H1 (cell line): ENCODE results near the gene ARHGDIG. TPM values are rescaled to one million over a fixed set of nuclear protein-coding genes. Genes with fewer than 3 reads are reported as not detected.

ENCODE experiments used
- BACH1 ChIP-seq: IDR thresholded peaks from 2 replicates; pipeline ENCODE4 v1.6.1; 2012; ENCODE audit warnings: low read length, improper control_type of control experiment
- CREB1 ChIP-seq: IDR thresholded peaks from 2 replicates; pipeline ENCODE4 v1.6.1; 2012; ENCODE audit warnings: inconsistent platforms
- SIX5 ChIP-seq: IDR thresholded peaks from 2 replicates; pipeline ENCODE4 v1.6.1; 2011; ENCODE audit warnings: mild to moderate bottlenecking, low read depth, low read length
- SRF ChIP-seq: IDR thresholded peaks from 2 replicates; pipeline ENCODE4 v1.6.1; 2011; ENCODE audit warnings: mild to moderate bottlenecking, low read depth, low read length, moderate library complexity
- polyA plus RNA-seq, 7 experiments: library from polyadenylated mRNA; depleted of rRNA in 3 of 7; stranded (reverse) in 5 of 7; unstranded in 2 of 7; fragments of >200 nt in 5 of 7; fragments of 200-250 nt in 2 of 7; gene quantifications; 1 replicate in 5 of 7; 2 replicates in 1 of 7; 4 replicates in 1 of 7; pipeline versions ENCODE4 v1.2.1 to v1.2.3, GENCODE V29; 2011 to 2013; ENCODE audit warnings: missing spikeins in 2 of 7, mixed read lengths in 2 of 7
- total RNA-seq: library from RNA; stranded (reverse); fragmentation: NEBNext Ultra II Directional; extraction: Animal tissue kit (Norgen Biotek cat#: 25700); gene quantifications from 2 replicates; pipeline ENCODE4 v1.2.1, GENCODE V29; 2021
- TF ChIP-seq, protein P1 (sequence below): IDR thresholded peaks from 2 replicates; pipeline ENCODE4 v1.6.1; 2012; ENCODE audit warnings: inconsistent platforms

Gene ARHGDIG
- total and polyA plus RNA-seq, 2 of the 8 experiments (the other 6 are each of a cell fraction or from before 2014, with no cell fraction given), result 1.2 to 2.9 TPM

DNA sequence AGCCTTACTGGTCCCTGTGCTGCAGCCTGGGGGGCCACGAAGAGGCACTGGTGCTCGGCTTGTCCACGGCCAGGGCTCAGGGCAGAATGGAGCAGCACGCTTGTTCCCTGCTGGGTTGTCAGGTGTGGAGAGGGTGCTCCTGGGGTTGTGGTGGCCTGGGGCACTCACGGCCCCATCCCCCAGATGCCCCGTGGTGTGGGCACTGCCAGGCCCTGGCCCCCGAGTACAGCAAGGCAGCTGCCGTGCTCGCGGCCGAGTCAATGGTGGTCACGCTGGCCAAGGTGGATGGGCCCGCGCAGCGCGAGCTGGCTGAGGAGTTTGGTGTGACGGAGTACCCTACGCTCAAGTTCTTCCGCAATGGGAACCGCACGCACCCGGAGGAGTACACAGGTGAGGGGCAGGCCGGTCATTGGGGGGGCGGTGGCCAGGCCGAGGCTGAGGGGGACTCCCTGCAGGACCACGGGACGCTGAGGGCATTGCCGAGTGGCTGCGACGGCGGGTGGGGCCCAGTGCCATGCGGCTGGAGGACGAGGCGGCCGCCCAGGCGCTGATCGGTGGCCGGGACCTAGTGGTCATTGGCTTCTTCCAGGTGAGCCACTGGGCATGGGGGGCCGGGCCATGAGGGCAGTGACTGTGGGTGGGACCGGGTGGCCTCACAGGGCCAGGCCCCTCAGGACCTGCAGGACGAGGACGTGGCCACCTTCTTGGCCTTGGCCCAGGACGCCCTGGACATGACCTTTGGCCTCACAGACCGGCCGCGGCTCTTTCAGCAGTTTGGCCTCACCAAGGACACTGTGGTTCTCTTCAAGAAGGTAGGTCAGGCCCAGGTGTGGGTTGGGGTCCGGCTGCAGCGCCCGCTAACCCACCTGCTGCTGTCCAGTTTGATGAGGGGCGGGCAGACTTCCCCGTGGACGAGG, 4.1 kb downstream of the ARHGDIG start (continued):
- TF ChIP-seq SRF, result no peak
- TF ChIP-seq BACH1, result no peak
- TF ChIP-seq, protein P1, sequence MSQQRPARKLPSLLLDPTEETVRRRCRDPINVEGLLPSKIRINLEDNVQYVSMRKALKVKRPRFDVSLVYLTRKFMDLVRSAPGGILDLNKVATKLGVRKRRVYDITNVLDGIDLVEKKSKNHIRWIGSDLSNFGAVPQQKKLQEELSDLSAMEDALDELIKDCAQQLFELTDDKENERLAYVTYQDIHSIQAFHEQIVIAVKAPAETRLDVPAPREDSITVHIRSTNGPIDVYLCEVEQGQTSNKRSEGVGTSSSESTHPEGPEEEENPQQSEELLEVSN, result no peak
- no peak for TF ChIP-seq CREB1
- no peak for TF ChIP-seq SIX5
